Left colon (tissue), 2 donors: ENCODE measurements around the gene DOCK8. TPM values are rescaled to one million over a fixed set of nuclear protein-coding genes. Genes with fewer than 3 reads are reported as not detected.

ENCODE experiments used
- ATAC-seq: fragments of 200-7000 bp; cut with Tn5 transposase; one replicate; pipeline ENCODE4 v1.9.1; 2020; ENCODE audit warnings: mild to moderate bottlenecking, moderate library complexity
- DNase-seq, 2 donors: peaks; one replicate each; pipeline ENCODE4 v3.0.0-alpha.2; 2020
- intact Hi-C, 2 donors: fragments of 100-400 bp; cut with DNase I in 1 of 2; cut with micrococcal nuclease in 1 of 2; formaldehyde crosslinking; loops; one replicate each; pipeline versions ENCODE4 v1.11.2 to v1.14.0; 2022; cut with DNase I, micrococcal nuclease
- total RNA-seq, 2 donors: library from RNA; stranded (reverse); fragmentation: NEBNext Ultra II Directional; extraction: Animal tissue kit (Norgen Biotek cat#: 25700); gene quantifications; one replicate each; pipeline ENCODE4 v1.2.1, GENCODE V29; 2021
- donor health status: DM: no; HTN: no; CAD: no.
- donor health status: DM: yes; HTN: yes; CAD: no.

The DOCK8 gene
- total RNA-seq, 2 donors from 2014 or later: 10.3 to 18.8 TPM

GRCh38 chr9:257957-258356, 43.3 kb downstream of the DOCK8 start:
- DNase-seq (no peak), ATAC-seq (peak; percentile 41)
- intact Hi-C loops: no loop called here

GRCh38 chr9:259405-260404, 45.0 kb downstream of the DOCK8 start:
- no peak for DNase-seq
- intact Hi-C loops: no loop called here
- no peak for ATAC-seq

GRCh38 chr9:264231-264630, 49.6 kb downstream of the DOCK8 start:
- ATAC-seq: no peak
- no peak for DNase-seq
- intact Hi-C loops: no loop called here

- intact Hi-C loops: no loop called here
- ATAC-seq (no peak), DNase-seq (no peak)
These were observed 50.7 kb downstream of the DOCK8 start for GRCh38 chr9:265209-265870.

GRCh38 chr9:266228-266627, 51.6 kb downstream of the DOCK8 start:
- intact Hi-C loops: no loop called here
- no peak for DNase-seq
- ATAC-seq: no peak

GRCh38 chr9:268616-269015, 54.0 kb downstream of the DOCK8 start:
- intact Hi-C loops: no loop called here
- ATAC-seq (no peak), DNase-seq (no peak)

- no peak for ATAC-seq
- no peak for DNase-seq
- intact Hi-C loops: no loop called here
These were observed 54.5 kb downstream of the DOCK8 start for GRCh38 chr9:269081-269711.

- ATAC-seq (no peak), DNase-seq (no peak)
- intact Hi-C loops: no loop called here
These were observed 56.1 kb downstream of the DOCK8 start for GRCh38 chr9:270657-271237.

- DNase-seq (peak; percentile 22 to 32), ATAC-seq (peak; percentile 59)
- intact Hi-C loops: no loop called here
These were observed 57.9 kb downstream of the DOCK8 start for GRCh38 chr9:272251-273213.

GRCh38 chr9:274406-274805, 59.7 kb downstream of the DOCK8 start:
- ATAC-seq: no peak
- intact Hi-C loops: no loop called here
- no peak for DNase-seq

- no peak for DNase-seq
- no peak for ATAC-seq
- intact Hi-C loops: no loop called here
These were observed 63.1 kb downstream of the DOCK8 start for GRCh38 chr9:277601-278295.

- ATAC-seq: peak; percentile 82
- no peak for DNase-seq
- intact Hi-C loops: no loop called here
These were observed 64.0 kb downstream of the DOCK8 start for GRCh38 chr9:278651-279050.

- no peak for ATAC-seq
- intact Hi-C loops: loop anchor here in 1 of 2 donors (10.0 kb wide), 1 partner anchor 65 kb away; the partner anchor contains the start of gene DOCK8
- DNase-seq: no peak
These were observed 65.0 kb downstream of the DOCK8 start for GRCh38 chr9:279674-280073.

GRCh38 chr9:281741-282645, 67.3 kb downstream of the DOCK8 start:
- intact Hi-C loops: loop anchor here in 1 of 2 donors (10.0 kb wide), 1 partner anchor 67 kb away; the partner anchor contains the start of gene DOCK8
- ATAC-seq: no peak

GRCh38 chr9:286071-286740, 71.5 kb downstream of the DOCK8 start:
- intact Hi-C loops: loop anchor here in 1 of 2 donors (10.0 kb wide), 1 partner anchor 71 kb away; the partner anchor contains the start of gene DOCK8
- ATAC-seq: no peak

More at GRCh38 chr9:281741-282645, 67.3 kb downstream of the DOCK8 start:
- DNase-seq: no peak

GRCh38 chr9:289121-289520, 74.5 kb downstream of the DOCK8 start:
- ATAC-seq: no peak

More at GRCh38 chr9:286071-286740, 71.5 kb downstream of the DOCK8 start:
- no peak for DNase-seq

More at GRCh38 chr9:289121-289520, 74.5 kb downstream of the DOCK8 start:
- DNase-seq: no peak
- intact Hi-C loops: loop anchor here in 1 of 2 donors (10.0 kb wide), 1 partner anchor 74 kb away; the partner anchor contains the start of gene DOCK8
